GM21360 (cell line): ENCODE measurements around the gene TMEM205.
"Not testable (repeated sequence)": the region's sequence is repeated elsewhere in the genome, so short reads cannot be mapped to it uniquely, and the experiment has no call there.

ENCODE experiments used
- ATAC-seq: cut with Tn5 transposase; IDR thresholded peaks from one replicate; pipeline ENCODE4 v1.9.1; 2021; ENCODE audit warnings: mild to moderate bottlenecking, moderate library complexity; ENCODE audit not compliant: unreplicated experiment

TMEM205 gene

GRCh38 chr19:11373166-11373884, 27.3 kb upstream of the TMEM205 start:
- no peak for ATAC-seq

DNA sequence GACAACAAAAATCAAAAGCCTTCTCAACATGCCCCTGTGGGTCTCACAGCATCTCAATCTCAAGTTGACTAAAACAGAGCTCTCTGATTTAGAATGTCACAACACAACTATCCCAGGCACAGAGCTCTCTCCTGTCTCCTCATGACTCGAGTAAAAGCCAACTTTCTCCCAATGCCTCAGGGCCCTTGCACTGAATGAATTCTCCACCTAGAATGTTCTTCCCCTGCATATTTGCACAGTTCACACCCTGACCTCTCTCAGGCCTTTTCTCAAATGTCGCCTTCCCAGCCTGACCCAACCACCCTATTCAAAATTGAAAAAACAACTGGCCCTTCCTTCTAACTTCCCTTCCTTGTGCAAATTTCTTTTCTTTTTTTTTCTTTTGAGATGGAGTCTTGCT, 24.7 kb upstream of the TMEM205 start:
- ATAC-seq: no peak

- no peak for ATAC-seq
Measured at GRCh38 chr19:11367528-11367927, 21.5 kb upstream of the TMEM205 start.

- ATAC-seq: no peak
Measured at GRCh38 chr19:11365557-11366117, 19.6 kb upstream of the TMEM205 start.

DNA sequence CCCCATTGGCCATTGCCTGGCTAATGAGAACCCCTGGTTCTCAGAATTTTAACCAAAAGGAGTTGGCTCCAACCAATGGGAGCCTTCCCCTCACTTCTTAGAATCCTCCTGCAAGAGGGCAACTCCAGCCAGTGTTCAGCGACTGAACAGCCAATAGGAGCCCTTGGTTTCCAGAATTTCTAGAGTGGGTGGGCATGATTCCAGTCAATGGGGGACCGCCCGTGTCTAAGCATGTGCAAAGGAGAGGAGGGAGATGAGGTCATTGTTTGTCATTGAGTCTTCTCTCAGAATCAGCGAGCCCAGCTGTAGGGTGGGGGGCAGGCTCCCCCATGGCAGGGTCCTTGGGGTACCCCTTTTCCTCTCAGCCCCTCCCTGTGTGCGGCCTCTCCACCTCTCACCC, 18.9 kb upstream of the TMEM205 start:
- no peak for ATAC-seq

GRCh38 chr19:11364296-11364904, 18.3 kb upstream of the TMEM205 start:
- no peak for ATAC-seq

DNA sequence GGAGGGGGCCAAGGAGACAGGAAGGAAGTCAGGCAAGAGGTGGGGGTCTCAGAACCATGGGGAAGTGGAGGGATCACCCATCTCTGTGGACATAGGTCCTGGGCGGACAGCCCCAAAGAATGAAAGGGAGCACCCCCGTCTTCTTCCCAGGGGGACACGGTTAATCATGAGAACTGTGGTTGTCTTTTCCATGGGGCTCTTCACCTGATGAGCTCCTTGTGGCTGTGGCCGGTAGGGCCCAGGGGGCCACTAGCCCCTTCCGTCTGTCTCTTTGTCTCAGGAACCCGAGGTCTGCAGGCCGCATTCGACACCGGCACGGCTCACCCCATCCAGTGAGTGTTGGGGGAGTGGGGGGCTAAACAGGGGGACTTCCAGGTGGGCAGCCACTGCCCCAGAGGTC, 17.8 kb upstream of the TMEM205 start:
- ATAC-seq: no peak

DNA sequence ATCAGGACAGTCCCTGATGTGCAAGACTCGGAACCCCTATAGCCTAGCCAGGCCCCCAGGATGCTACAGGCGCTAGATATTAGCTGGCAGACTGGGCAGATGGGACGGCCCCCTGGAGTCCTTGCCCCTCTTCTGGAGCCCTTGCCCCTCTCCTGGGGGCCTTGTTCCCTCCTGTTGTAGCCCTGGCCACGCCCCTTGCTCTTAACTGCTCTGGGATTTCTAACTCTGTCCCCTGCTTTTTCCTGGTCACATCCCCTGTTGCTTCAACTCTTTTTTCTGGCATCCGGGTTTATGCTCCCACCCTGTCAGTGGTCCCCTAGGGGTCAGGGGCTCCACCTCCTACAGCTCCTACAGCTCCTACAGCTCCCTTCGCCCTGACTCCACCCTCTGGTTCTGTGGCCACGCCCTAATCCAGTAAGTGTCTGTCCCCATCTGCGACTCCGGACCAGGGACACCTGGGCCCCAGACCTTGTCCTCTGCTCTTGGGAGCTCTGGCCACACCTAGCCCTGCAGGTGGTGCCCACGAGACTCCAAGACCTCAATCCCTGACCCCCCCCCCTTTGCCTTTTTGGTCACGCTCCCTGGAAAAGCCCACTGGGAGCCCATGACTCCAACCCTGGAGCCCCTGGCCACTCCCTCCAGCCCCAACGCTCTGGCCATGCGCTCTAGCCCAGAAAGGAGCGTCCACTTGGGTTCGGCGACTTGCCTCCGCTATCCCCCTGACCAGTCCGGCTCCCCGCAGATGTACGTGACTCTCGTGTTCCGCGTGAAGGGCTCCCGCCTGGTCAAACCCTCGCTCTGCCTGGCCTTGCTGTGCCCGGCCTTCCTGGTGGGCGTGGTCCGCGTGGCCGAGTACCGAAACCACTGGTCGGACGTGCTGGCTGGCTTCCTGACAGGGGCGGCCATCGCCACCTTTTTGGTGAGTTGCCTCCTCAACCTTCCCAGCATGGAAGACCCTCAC, 16.0 kb upstream of the TMEM205 start:
- no peak for ATAC-seq

DNA sequence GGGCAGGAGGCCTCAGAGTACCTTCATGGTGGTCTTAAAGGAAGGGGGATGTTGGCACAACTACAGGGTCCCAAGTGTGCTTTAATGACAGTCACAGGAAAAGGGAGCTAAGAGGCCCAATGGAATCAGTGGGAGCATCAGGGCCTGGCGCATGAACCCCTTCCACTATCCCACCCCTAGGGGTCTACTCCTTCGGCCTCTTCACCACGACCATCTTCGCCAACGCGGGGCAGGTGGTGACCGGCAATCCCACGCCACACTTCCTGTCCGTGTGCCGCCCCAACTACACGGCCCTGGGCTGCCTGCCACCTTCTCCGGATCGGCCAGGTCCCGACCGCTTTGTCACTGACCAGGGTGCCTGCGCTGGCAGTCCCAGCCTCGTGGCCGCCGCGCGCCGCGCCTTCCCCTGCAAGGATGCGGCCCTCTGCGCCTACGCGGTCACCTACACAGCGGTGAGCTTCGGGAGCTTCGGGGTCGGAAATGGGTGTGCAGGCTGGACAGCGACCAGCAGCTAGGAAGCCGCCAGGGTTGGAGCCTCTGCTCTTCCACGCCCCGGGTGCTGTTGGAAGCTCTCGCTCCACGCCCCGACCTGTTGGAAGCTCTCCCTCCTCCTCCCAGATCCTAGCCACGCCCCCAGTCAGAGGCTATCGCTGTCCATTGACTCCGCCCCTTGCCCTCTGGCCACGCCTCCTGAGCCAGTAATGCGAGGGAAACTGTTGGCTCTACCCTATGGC, 15.1 kb upstream of the TMEM205 start:
- ATAC-seq: no peak

GRCh38 chr19:11359421-11359820, 13.4 kb upstream of the TMEM205 start:
- no peak for ATAC-seq

- ATAC-seq: no peak
Measured at GRCh38 chr19:11356676-11357550, 10.8 kb upstream of the TMEM205 start.

DNA sequence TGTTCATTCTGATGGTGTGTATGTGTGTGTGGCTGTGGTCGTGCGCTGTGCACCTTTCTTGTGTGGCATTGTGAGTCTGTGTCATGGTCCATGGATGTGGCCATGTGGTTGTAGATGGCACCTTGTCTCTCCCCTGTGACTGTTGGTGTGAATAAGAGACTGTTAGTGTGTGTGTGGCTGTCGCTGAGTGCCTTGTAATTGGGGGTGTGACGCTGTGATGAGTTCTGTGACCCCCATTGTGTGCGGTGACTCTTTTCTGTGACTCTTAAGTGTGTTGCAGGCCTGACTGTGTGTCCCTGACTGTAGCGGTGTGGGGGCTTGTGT, 10.0 kb upstream of the TMEM205 start:
- ATAC-seq: no peak

DNA sequence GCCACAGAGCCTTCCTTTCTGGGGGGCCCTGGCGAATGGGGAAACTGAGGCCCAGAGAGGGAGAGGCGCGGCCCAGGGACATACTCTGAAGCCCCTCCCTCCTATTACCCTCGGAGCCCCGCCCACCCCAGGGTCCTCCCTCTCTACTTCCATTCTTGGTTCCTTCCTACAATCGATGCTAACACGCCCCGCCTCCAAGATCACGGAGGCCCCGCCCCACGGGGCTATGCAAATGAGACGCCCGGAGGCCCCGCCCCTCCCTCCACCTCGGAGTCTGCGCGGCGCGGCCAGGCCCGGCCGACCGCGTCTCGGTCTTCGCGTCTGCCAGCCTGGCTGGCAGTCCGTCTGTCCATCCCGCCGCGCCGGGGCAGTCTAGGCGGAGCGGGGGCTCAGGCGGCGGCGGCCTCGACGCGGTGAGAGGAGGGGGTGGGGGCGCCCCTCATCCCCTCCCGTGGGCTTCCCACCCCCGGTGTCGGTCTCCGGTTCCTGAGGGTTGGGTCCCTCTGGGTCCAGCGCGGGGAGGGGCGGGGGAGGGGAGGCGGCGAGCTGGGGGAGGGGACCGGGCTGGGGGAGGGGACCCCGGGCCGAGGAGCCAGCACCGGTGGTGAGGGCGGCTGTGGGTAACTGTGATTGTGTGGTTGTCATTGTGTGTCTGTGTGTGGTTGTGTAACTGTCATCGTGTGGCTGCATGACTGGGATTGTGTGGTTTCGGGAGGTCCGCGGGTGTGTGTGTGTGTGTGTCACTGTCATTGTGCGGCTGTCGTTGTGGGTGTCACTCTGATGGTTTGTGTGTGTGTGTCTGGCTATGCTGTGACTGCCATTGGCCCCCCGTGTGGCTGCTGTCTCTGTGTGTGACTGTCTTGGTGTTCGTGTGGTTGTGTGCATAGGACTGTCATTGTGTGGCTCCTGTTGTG, 9.3 kb upstream of the TMEM205 start, which contains the start of gene PLPPR2:
TSS of gene PLPPR2 (plus strand) at position 273 of the 914 bp plus-strand sequence. CDS start 2,242 bp downstream, outside the sequence.
- no peak for ATAC-seq

- ATAC-seq: not testable (repeated sequence)
Measured at GRCh38 chr19:11354102-11354501, 8.0 kb upstream of the TMEM205 start.

DNA sequence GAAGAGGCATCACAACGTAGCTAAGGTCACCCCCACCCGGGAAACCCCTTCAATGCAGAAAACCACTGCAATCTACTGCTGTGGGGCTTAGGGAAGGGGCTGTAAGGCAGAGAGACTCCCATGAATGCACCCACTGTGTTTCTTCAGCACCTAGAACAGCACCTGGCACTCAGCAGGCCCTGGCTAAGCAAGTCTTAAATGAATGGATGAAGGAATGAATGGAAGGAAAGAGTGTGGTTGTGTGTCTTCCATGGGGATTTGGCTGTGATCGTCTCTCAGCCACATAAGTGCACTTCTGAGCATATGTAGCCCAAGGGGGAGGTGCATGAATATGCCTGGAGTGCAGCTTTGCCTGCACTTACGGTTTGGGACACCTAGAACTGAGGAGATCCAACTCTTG, 3.1 kb upstream of the TMEM205 start:
- ATAC-seq: no peak

DNA sequence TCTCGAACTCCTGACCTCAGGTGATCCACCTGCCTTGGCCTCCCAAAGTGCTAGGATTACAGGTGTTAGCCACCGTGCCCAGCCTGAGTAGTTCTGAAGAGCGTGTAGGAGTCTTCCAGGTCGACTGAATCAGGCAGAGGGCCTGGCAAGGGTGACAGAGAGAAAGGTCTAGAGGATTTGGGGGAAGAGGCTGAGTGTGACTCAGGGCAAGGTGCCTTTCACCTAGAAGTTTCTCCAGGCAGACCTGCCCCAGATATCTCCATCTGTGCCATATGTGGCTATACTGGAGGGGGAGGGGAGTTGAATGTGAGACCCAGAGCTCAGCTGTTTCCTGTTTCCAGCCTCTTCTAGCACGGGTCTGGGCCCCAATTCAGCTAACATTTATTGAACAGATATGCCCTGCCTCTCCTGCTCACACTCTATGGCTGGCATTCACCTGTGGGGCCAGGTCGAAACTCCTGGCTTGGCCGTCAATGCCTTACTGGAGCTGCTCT, 1.5 kb upstream of the TMEM205 start:
- no peak for ATAC-seq

DNA sequence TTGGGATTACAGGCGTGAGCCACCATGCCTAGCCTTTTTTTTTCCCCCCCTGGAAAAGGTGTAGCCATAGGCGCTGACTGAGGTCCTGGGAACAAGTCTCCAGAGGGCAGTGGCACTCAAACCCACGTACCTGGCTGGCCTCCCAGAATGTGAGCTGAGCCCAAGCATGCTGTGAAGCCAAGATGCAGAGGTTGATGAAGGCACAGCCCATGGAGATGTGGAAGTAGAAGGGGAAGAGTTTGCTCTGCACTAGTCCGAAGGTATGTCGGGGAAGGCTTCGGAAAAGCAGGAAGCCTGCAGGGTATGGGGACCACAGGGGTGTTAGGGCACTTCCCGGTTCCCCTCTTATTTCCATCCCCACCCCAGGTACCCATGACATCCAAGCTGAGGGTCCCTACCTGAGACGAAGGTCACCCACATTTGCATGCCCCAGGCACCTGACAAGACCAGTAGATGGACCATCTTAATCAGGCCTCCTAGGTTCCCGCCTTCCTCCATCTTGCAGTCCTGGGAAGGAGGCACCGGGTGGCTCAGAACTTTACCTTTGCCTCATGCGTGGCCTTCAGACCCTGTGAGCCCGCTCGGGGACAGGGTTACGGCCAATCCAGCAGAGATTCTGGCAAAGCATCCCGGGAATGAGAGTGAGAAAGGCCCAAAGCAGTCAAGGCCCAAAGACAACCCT, 805 bp downstream of the TMEM205 start:
- ATAC-seq: no peak

- no peak for ATAC-seq
Measured at GRCh38 chr19:11342429-11342828, 3.6 kb downstream of the TMEM205 start.
